ENCODE results near the gene CPA4.

Gene CPA4

DNA sequence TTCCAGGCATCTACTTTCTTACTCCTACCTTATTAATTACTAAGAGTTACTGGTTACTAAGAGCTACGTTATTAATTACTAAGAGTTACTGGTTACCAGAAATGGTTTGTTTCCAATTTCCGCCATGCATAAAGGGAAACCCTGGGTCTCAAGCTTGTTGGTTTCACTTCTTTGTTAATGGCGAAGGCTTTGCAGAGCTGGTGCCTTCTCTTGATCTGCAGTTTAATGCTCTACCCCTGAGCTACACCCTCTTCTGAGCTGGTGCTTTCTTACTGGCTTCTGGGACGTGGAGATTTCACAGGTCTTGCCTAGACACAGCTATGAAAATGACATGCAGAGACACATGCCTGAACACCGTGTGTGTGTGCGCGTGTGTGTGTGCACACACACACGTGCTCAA, 560 bp downstream of the CPA4 start:
- Histone ChIP-seq H3K4me1 (ENCODE audit: control insufficient read depth, low read depth, low read length) (no peaks in the 10 kb centered on the region), H3K27me3 (ENCODE audit: control insufficient read depth, insufficient read depth, low read length) (no peaks in the 10 kb centered on the region), H3K9ac (ENCODE audit: low read length) (no peak overlapping the region), H3K9me3 (ENCODE audit: control insufficient read depth, low read depth, low read length) (no peaks in the 10 kb centered on the region), H3K27ac (ENCODE audit: low read length) (no peak overlapping the region), H3K36me3 (ENCODE audit: control insufficient read depth, low read depth, low read length) (no peaks in the 10 kb centered on the region), H3K4me3 (ENCODE audit: low read length) (no peak overlapping the region)

GRCh38 chr7:130294314-130294713, 1.4 kb downstream of the CPA4 start:
- H3K27me3 ChIP-seq (ENCODE audit: control insufficient read depth, insufficient read depth, low read length) = no peaks in the 10 kb centered on the region
- no peaks in the 10 kb centered on the region for H3K9me3 ChIP-seq (ENCODE audit: control insufficient read depth, low read depth, low read length)
- H3K4me3 ChIP-seq (ENCODE audit: low read length) = no peak overlapping the region
- no peaks in the 10 kb centered on the region for H3K4me1 ChIP-seq (ENCODE audit: control insufficient read depth, low read depth, low read length)
- H3K36me3 ChIP-seq (ENCODE audit: control insufficient read depth, low read depth, low read length) = no peaks in the 10 kb centered on the region
- no peak overlapping the region for H3K9ac ChIP-seq (ENCODE audit: low read length)
- H3K27ac ChIP-seq (ENCODE audit: low read length) = no peak overlapping the region

- Histone ChIP-seq H3K27me3 (ENCODE audit: control insufficient read depth, insufficient read depth, low read length) (no peaks in the 10 kb centered on the region), H3K9ac (ENCODE audit: low read length) (no peak overlapping the region), H3K27ac (ENCODE audit: low read length) (no peak overlapping the region), H3K4me3 (ENCODE audit: low read length) (no peak overlapping the region), H3K4me1 (ENCODE audit: control insufficient read depth, low read depth, low read length) (no peaks in the 10 kb centered on the region), H3K36me3 (ENCODE audit: control insufficient read depth, low read depth, low read length) (no peaks in the 10 kb centered on the region), H3K9me3 (ENCODE audit: control insufficient read depth, low read depth, low read length) (no peaks in the 10 kb centered on the region)
Observed at GRCh38 chr7:130296221-130296951, 3.4 kb downstream of the CPA4 start.

DNA sequence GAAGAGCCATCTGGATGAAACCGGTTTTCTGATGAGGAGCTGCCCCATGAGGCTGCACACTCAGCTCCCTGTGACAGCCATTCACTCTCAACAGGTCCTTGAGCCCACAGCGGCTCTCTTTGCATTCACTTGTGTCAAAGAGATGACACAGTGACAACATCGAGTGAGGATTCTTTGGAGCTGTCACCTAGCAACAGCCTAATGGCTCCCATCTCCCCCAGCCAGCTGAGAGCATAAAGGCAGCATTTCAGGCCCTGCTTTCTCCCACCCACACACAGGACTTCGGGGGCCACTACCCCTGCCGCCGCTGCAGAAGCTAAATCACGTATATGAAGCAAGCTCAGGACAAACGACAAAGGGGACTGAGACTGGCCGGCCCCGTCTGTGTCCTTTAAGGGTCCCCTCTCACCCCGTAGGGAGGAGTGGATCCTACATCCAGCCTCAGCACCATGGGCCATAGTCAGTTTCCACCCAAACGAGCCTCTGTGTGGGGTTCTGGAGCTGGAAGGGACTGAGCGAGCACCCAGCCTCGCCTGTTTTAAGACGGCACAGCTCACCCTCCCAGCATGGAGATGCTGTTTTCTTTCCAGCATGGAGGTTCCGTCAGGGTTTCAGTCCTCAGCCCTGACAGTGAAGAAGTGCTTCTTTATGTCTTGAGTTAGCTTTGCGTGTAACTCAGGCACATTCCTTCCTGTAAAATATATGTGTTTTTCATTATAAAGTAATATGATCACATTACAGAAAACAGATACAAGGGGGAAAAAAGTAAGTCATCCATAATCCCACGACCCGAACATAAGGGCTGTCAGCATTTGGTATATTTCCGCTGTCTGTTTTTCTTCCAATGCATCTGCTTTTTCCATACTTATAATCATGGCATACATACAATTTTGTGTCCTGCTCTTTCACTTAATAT, 4.9 kb downstream of the CPA4 start:
- H3K4me1 ChIP-seq (ENCODE audit: control insufficient read depth, low read depth, low read length) = no peaks in the 10 kb centered on the region
- no peak overlapping the region for H3K9ac ChIP-seq (ENCODE audit: low read length)
- H3K4me3 ChIP-seq (ENCODE audit: low read length) = no peak overlapping the region
- H3K27ac ChIP-seq (ENCODE audit: low read length) = no peak overlapping the region
- no peaks in the 10 kb centered on the region for H3K36me3 ChIP-seq (ENCODE audit: control insufficient read depth, low read depth, low read length)
- no peaks in the 10 kb centered on the region for H3K27me3 ChIP-seq (ENCODE audit: control insufficient read depth, insufficient read depth, low read length)
- H3K9me3 ChIP-seq (ENCODE audit: control insufficient read depth, low read depth, low read length) = no peaks in the 10 kb centered on the region

- no peak overlapping the region for H3K4me3 ChIP-seq (ENCODE audit: low read length)
- H3K27me3 ChIP-seq (ENCODE audit: control insufficient read depth, insufficient read depth, low read length) = no peaks in the 10 kb centered on the region
- H3K9me3 ChIP-seq (ENCODE audit: control insufficient read depth, low read depth, low read length) = no peaks in the 10 kb centered on the region
- no peaks in the 10 kb centered on the region for H3K36me3 ChIP-seq (ENCODE audit: control insufficient read depth, low read depth, low read length)
- no peak overlapping the region for H3K9ac ChIP-seq (ENCODE audit: low read length)
- H3K27ac ChIP-seq (ENCODE audit: low read length) = no peak overlapping the region
- no peaks in the 10 kb centered on the region for H3K4me1 ChIP-seq (ENCODE audit: control insufficient read depth, low read depth, low read length)
Observed at GRCh38 chr7:130298544-130299326, 5.8 kb downstream of the CPA4 start.

GRCh38 chr7:130299866-130300265, 6.9 kb downstream of the CPA4 start:
- Histone ChIP-seq H3K4me1 (ENCODE audit: control insufficient read depth, low read depth, low read length) (no peaks in the 10 kb centered on the region), H3K27me3 (ENCODE audit: control insufficient read depth, insufficient read depth, low read length) (no peaks in the 10 kb centered on the region), H3K27ac (ENCODE audit: low read length) (no peak overlapping the region), H3K4me3 (ENCODE audit: low read length) (no peak overlapping the region), H3K36me3 (ENCODE audit: control insufficient read depth, low read depth, low read length) (no peaks in the 10 kb centered on the region), H3K9ac (ENCODE audit: low read length) (no peak overlapping the region), H3K9me3 (ENCODE audit: control insufficient read depth, low read depth, low read length) (no peaks in the 10 kb centered on the region)

- Histone ChIP-seq H3K9ac (ENCODE audit: low read length) (no peak overlapping the region), H3K4me1 (ENCODE audit: control insufficient read depth, low read depth, low read length) (no peaks in the 10 kb centered on the region), H3K4me3 (ENCODE audit: low read length) (no peak overlapping the region), H3K27ac (ENCODE audit: low read length) (no peak overlapping the region), H3K36me3 (ENCODE audit: control insufficient read depth, low read depth, low read length) (no peaks in the 10 kb centered on the region), H3K27me3 (ENCODE audit: control insufficient read depth, insufficient read depth, low read length) (no peaks in the 10 kb centered on the region), H3K9me3 (ENCODE audit: control insufficient read depth, low read depth, low read length) (no peaks in the 10 kb centered on the region)
Observed at GRCh38 chr7:130301501-130302020, 8.6 kb downstream of the CPA4 start.

GRCh38 chr7:130302649-130303048, 9.7 kb downstream of the CPA4 start:
- no peaks in the 10 kb centered on the region for H3K27me3 ChIP-seq (ENCODE audit: control insufficient read depth, insufficient read depth, low read length)
- H3K4me1 ChIP-seq (ENCODE audit: control insufficient read depth, low read depth, low read length) = no peaks in the 10 kb centered on the region
- H3K27ac ChIP-seq (ENCODE audit: low read length) = no peak overlapping the region
- no peak overlapping the region for H3K4me3 ChIP-seq (ENCODE audit: low read length)
- no peak overlapping the region for H3K9ac ChIP-seq (ENCODE audit: low read length)
- H3K9me3 ChIP-seq (ENCODE audit: control insufficient read depth, low read depth, low read length) = no peaks in the 10 kb centered on the region
- no peaks in the 10 kb centered on the region for H3K36me3 ChIP-seq (ENCODE audit: control insufficient read depth, low read depth, low read length)

DNA sequence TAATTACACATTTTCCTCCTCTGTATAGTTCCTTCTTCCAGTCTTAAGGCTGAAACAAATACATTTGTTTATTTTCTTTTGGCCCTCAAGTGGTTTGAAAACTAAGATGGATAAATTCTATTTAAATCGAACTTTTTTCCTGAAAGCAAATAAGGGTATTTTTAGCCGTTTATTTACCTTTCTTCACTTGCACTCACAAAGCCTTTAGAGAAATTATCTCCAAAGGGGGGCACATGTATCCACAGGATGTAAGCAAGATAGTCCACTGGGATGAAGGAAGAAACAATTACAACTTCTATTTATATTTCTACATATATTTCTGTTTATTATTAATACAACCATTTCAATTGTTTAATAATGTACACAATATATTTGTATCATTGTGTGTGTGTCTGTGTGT, 10.2 kb downstream of the CPA4 start:
- Histone ChIP-seq H3K27me3 (ENCODE audit: control insufficient read depth, insufficient read depth, low read length) (no peaks in the 10 kb centered on the region), H3K9me3 (ENCODE audit: control insufficient read depth, low read depth, low read length) (no peaks in the 10 kb centered on the region), H3K27ac (ENCODE audit: low read length) (no peak overlapping the region), H3K9ac (ENCODE audit: low read length) (no peak overlapping the region), H3K4me1 (ENCODE audit: control insufficient read depth, low read depth, low read length) (no peaks in the 10 kb centered on the region), H3K36me3 (ENCODE audit: control insufficient read depth, low read depth, low read length) (no peaks in the 10 kb centered on the region), H3K4me3 (ENCODE audit: low read length) (no peak overlapping the region)

GRCh38 chr7:130303551-130303950, 10.6 kb downstream of the CPA4 start:
- no peak overlapping the region for H3K4me3 ChIP-seq (ENCODE audit: low read length)
- no peaks in the 10 kb centered on the region for H3K4me1 ChIP-seq (ENCODE audit: control insufficient read depth, low read depth, low read length)
- no peaks in the 10 kb centered on the region for H3K27me3 ChIP-seq (ENCODE audit: control insufficient read depth, insufficient read depth, low read length)
- no peaks in the 10 kb centered on the region for H3K9me3 ChIP-seq (ENCODE audit: control insufficient read depth, low read depth, low read length)
- H3K9ac ChIP-seq (ENCODE audit: low read length) = no peak overlapping the region
- H3K36me3 ChIP-seq (ENCODE audit: control insufficient read depth, low read depth, low read length) = no peaks in the 10 kb centered on the region
- no peak overlapping the region for H3K27ac ChIP-seq (ENCODE audit: low read length)

- H3K4me3 ChIP-seq (ENCODE audit: low read length) = no peak overlapping the region
Observed at GRCh38 chr7:130303982-130304381, 11.0 kb downstream of the CPA4 start.

More at GRCh38 chr7:130303982-130304381, 11.0 kb downstream of the CPA4 start:
- H3K27me3 ChIP-seq (ENCODE audit: control insufficient read depth, insufficient read depth, low read length) = no peaks in the 10 kb centered on the region
- H3K36me3 ChIP-seq (ENCODE audit: control insufficient read depth, low read depth, low read length) = no peaks in the 10 kb centered on the region
- H3K27ac ChIP-seq (ENCODE audit: low read length) = no peak overlapping the region
- H3K9me3 ChIP-seq (ENCODE audit: control insufficient read depth, low read depth, low read length) = no peaks in the 10 kb centered on the region
- no peaks in the 10 kb centered on the region for H3K4me1 ChIP-seq (ENCODE audit: control insufficient read depth, low read depth, low read length)
- H3K9ac ChIP-seq (ENCODE audit: low read length) = no peak overlapping the region

All from iPS-18a (cell line).